Peyer's patch (tissue), 4 donors: ENCODE data around the gene BRI3BP. TPM values are rescaled to one million over a fixed set of nuclear protein-coding genes. Genes with fewer than 3 reads are reported as not detected.
A peak's percentile ranks its signal among the peaks of the same experiment; 100 is the strongest.

Experiments
- DNase-seq, 3 donors: peaks; one replicate each; pipeline ENCODE4 v3.0.0-alpha.2; 2017 to 2019
- H3K27ac ChIP-seq, 4 donors: fragments of 200-600 bp; sonication (generic); one replicate each; pipeline ENCODE4 v1.5.1; 2016 to 2019
- H3K27me3 ChIP-seq, 2 donors: fragments of 200-600 bp; sonication (generic); one replicate each; pipeline ENCODE4 v1.5.1; 2019
- H3K36me3 ChIP-seq, 3 donors: fragments of 200-600 bp; sonication (generic); one replicate each; pipeline ENCODE4 v1.5.1; 2016 to 2019
- H3K4me1 ChIP-seq, 4 donors: fragments of 200-600 bp; sonication (generic); one replicate each; pipeline ENCODE4 v1.5.1; 2016 to 2019
- H3K4me3 ChIP-seq, 4 donors: fragments of 200-600 bp; sonication (generic); 1 replicate in 3 of 4; 2 replicates in 1 of 4; pipeline ENCODE4 v1.5.1; 2016 to 2019; ENCODE audit warnings: mild to moderate bottlenecking in 1 of 4
- H3K9me3 ChIP-seq, 4 donors: fragments of 200-600 bp; sonication (generic); one replicate each; pipeline ENCODE4 v1.5.1; 2016 to 2019; ENCODE audit warnings: mild to moderate bottlenecking in 1 of 4
- POLR2A ChIP-seq, 2 donors: fragments of 450-650 bp; IDR thresholded peaks; one replicate each; pipeline ENCODE4 v1.5.1; 2017; ENCODE audit warnings: antibody characterized with exemption in 2 of 2, mild to moderate bottlenecking in 2 of 2, moderate library complexity in 2 of 2
- total RNA-seq, 4 donors: library from RNA; depleted of rRNA; stranded (reverse); fragments of >200 nt; gene quantifications; one replicate each; pipeline ENCODE4 v1.1.0, GENCODE V29; 2016
- TF ChIP-seq, protein P1 (sequence below), 6 experiments: fragments of 450-650 bp in 4 of 6; fragments of 200-600 bp in 2 of 6; sonication (generic) in 1 of 6; IDR thresholded peaks; one replicate each; pipeline ENCODE4 v1.5.1; 2017 to 2019; ENCODE audit warnings: antibody characterized with exemption in 6 of 6, mild to moderate bottlenecking in 3 of 6, moderate library complexity in 1 of 6

Gene BRI3BP, protein sequence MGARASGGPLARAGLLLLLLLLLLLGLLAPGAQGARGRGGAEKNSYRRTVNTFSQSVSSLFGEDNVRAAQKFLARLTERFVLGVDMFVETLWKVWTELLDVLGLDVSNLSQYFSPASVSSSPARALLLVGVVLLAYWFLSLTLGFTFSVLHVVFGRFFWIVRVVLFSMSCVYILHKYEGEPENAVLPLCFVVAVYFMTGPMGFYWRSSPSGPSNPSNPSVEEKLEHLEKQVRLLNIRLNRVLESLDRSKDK
- total RNA-seq, result 10 to 100 TPM; 13.2 to 55.2 (median 41.8) TPM

DNA sequence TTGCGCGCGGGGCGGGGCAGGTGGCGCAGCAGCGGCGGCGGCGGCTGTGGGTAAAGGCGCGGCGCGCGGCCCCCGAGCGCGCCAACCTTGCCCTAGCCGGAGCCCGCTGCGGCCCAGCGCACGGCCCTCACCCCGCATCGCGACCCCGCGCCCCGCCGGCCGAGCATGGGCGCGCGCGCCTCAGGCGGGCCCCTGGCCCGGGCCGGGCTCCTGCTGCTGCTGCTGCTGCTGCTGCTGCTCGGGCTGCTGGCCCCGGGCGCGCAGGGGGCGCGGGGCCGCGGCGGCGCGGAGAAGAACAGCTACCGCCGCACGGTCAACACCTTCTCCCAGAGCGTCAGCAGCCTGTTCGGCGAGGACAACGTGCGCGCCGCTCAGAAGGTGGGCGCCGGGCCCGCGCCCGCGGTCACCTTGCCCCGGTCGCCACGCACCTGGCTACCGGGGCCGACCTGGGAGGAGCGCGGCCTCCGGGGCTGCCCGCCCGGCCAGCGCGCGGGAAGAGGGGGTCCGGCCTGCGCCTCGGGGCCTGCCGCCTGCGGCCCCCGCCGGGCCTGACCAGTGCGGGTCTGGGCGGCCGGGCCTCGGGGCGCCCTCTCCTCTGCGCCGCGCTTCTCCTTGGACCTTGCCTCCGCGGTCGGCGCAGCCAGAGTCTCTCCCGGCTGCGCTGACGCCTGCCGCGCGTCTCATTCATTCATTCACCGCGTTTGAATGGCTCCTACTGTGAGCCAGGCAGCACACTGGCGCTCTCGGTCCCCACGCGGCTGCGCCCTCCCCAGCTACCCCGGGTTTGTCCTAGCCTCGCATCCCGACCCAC is at the start of gene BRI3BP:
BRI3BP (plus strand) TSS at position 20 of the 811 bp plus-strand sequence; CDS start at position 166, 146 bp downstream.
- Histone ChIP-seq H3K36me3 (no peaks in the 10 kb centered on the region), H3K4me1 (peaks cover 0 to 15% (median 8%) of the 10 kb centered on the region in 4 donors), H3K27ac (peak within 1 kb of the TSS; percentile 71 to 91 (median 76)), H3K4me3 (peak within 1 kb of the TSS; percentile 53 to 85 (median 73)), H3K27me3 (no peaks in the 10 kb centered on the region), H3K9me3 (no peaks in the 10 kb centered on the region)
- peak; percentile 69 to 88 (median 77) for DNase-seq
- peak in 1 of 2 donors; percentile 76 for TF ChIP-seq POLR2A (IDR thresholded peaks at IDR 0.05)
- TF ChIP-seq, protein P1, sequence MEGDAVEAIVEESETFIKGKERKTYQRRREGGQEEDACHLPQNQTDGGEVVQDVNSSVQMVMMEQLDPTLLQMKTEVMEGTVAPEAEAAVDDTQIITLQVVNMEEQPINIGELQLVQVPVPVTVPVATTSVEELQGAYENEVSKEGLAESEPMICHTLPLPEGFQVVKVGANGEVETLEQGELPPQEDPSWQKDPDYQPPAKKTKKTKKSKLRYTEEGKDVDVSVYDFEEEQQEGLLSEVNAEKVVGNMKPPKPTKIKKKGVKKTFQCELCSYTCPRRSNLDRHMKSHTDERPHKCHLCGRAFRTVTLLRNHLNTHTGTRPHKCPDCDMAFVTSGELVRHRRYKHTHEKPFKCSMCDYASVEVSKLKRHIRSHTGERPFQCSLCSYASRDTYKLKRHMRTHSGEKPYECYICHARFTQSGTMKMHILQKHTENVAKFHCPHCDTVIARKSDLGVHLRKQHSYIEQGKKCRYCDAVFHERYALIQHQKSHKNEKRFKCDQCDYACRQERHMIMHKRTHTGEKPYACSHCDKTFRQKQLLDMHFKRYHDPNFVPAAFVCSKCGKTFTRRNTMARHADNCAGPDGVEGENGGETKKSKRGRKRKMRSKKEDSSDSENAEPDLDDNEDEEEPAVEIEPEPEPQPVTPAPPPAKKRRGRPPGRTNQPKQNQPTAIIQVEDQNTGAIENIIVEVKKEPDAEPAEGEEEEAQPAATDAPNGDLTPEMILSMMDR (IDR thresholded peaks at IDR 0.05), result no peak

DNA sequence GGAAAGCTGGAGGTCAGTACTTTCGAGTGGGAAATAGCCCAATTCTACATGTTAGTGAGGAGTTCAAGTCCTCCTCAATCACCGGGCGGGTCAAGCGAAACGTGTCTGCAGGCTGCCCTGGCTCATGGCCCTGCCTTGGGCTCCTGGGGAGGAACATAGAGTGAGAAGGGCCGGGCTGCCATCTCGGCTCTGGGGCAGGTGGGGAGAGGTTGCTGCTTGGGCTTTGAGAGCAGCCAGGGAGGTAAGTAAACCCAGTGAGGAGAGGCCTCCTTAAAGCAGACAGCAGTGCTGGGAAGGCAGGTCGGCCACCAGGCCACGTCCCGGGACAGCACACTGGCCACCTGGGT is 47.0 kb upstream of the BRI3BP start:
- H3K36me3 ChIP-seq, result peaks cover 0 to 36% (median 0%) of the 10 kb centered on the region in 3 donors
- DNase-seq, result no peak
- TF ChIP-seq, protein P1 (IDR thresholded peaks at IDR 0.05), result no peak
- TF ChIP-seq POLR2A (IDR thresholded peaks at IDR 0.05), result no peak
- no peaks in the 10 kb centered on the region for H3K4me1 ChIP-seq
- no peaks in the 10 kb centered on the region for H3K27me3 ChIP-seq
- H3K27ac ChIP-seq, result no peak overlapping the region
- H3K9me3 ChIP-seq, result no peaks in the 10 kb centered on the region
- H3K4me3 ChIP-seq, result no peak overlapping the region

DNA sequence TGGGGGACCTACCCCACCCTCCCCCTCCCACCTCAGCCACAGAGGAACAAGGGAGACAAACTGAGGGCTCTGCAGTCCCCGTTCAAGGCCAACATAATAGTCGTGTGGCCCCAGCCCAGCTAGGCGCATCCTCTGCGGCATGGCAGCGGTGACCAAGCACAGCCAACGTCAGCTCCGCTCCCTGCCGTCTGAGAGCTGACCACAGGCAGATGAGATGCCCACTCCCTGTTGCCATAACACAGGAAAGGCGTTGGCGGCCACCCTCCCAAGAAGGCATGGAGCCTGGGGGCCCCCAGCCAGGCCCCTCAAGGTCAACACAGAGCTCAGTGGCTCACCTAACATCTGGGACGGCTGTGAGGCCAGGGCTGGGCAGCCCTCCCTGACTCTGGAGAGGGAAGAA is 46.4 kb upstream of the BRI3BP start:
- no peak for DNase-seq
- TF ChIP-seq, protein P1 (IDR thresholded peaks at IDR 0.05), result no peak
- Histone ChIP-seq H3K27ac (no peak overlapping the region), H3K27me3 (no peaks in the 10 kb centered on the region), H3K4me3 (no peak overlapping the region), H3K36me3 (peaks cover 0 to 39% (median 0%) of the 10 kb centered on the region in 3 donors), H3K4me1 (no peaks in the 10 kb centered on the region), H3K9me3 (no peaks in the 10 kb centered on the region)

DNA sequence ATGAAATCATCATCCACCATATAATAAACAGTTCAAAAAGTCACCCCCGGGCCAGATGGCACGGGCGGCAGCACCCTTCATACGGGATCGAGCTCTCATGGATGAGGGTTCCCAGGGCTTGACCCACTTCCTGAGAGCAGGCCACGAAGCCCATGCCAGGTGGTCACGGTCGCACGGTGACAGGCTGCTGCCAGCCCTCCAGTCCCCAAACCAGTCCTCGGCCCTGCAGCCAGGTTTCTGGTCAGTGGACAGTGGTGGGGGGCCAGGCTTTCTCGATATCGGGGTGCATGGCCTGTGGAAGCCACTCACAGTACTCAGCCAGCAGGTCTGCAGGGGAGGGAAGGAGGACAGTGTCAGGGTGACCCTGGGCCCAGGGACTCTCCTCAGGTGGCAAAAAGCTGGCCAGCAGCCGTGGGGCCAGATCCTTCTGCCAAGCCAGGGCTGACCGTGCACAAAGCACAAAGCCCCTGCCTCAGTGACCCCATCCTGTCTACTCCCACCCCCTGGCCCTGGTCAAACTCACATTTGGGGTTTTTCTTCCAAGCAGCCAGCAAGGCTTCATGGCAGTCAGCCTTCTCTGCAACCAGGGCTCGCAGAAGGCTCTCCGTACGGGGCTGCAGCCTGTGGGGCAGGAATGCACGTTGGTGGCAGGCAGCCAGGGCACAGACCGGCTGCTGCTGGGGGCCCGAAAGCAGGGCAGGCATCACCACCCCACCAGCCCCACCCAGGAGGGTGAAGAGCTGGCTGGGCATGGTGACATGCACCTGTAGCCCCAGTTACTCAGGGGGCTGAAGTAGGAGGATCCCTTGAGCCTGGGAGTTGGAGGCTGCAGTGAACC is 45.7 kb upstream of the BRI3BP start:
- Histone ChIP-seq H3K4me3 (no peak overlapping the region), H3K4me1 (no peaks in the 10 kb centered on the region), H3K36me3 (peaks cover 0 to 41% (median 0%) of the 10 kb centered on the region in 3 donors), H3K27me3 (no peaks in the 10 kb centered on the region), H3K27ac (no peak overlapping the region), H3K9me3 (no peaks in the 10 kb centered on the region)
- TF ChIP-seq, protein P1 (IDR thresholded peaks at IDR 0.05), result no peak
- TF ChIP-seq POLR2A (IDR thresholded peaks at IDR 0.05), result no peak
- no peak for DNase-seq

DNA sequence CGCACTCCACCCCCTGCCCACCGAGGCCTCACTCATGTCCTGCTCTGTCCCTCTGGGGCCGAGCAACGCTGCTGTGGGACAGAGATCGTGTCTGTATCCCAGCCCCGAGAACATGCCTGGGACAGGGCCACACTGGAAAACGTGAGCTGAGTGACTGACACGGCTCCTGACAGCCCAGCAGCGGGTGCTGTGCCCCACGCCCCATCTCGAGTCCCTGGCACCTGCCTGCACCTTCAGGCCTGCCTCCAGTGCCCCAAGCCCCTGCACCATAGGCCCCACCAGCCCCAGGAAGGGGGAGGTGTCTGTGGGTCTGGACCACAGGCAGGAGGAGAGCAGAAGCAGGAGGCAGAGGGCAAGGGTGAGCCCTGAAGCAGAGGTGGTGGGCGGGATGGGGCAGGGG is 44.4 kb upstream of the BRI3BP start:
- Histone ChIP-seq H3K27me3 (no peaks in the 10 kb centered on the region), H3K4me3 (no peak overlapping the region), H3K36me3 (peaks cover 0 to 51% (median 0%) of the 10 kb centered on the region in 3 donors), H3K27ac (no peak overlapping the region), H3K4me1 (no peaks in the 10 kb centered on the region), H3K9me3 (no peaks in the 10 kb centered on the region)
- TF ChIP-seq, protein P1 (IDR thresholded peaks at IDR 0.05), result no peak
- no peak for TF ChIP-seq POLR2A (IDR thresholded peaks at IDR 0.05)
- no peak for DNase-seq
